K562 (cell line): ENCODE results near the gene TCTN3. TPM values are rescaled to one million over a fixed set of nuclear protein-coding genes. Genes with fewer than 3 reads are reported as not detected.
A peak's percentile ranks its signal among the peaks of the same experiment; 100 is the strongest.

ENCODE experiments used
- CBX8 ChIP-seq: fragments of 200-600 bp; sonication (generic); IDR thresholded peaks from 2 replicates; pipeline ENCODE4 v1.6.1; 2012; ENCODE audit warnings: borderline replicate concordance, mixed run types, low read depth, mild to moderate bottlenecking, moderate library complexity, mixed read lengths, low read length, control low read depth, inconsistent platforms; ENCODE audit not compliant: poor library complexity, severe bottlenecking; ENCODE audit errors: extremely low read depth
- CREB5 ChIP-seq: fragments of 250-450 bp; sonication (Bioruptor Pico); IDR thresholded peaks from 2 replicates; pipeline ENCODE4 v1.5.0; 2020; ENCODE audit warnings: mild to moderate bottlenecking
- GTF3C2 ChIP-seq: IDR thresholded peaks from 3 replicates; pipeline ENCODE4 v1.6.1; 2011; ENCODE audit warnings: borderline replicate concordance, mild to moderate bottlenecking, moderate library complexity; ENCODE audit not compliant: insufficient read length; ENCODE audit errors: extremely low read depth
- HMG20A ChIP-seq: fragments of 450-650 bp; formaldehyde crosslinking; conservative IDR thresholded peaks from 2 replicates; pipeline ENCODE4 v1.4.0; 2020; ENCODE audit warnings: mild to moderate bottlenecking, mixed read lengths
- KAT2B ChIP-seq: IDR thresholded peaks from one replicate; pipeline ENCODE4 v1.6.1; 2012; ENCODE audit warnings: low read depth, mild to moderate bottlenecking, control low read depth, inconsistent platforms, low read length, moderate library complexity
- NCOA4 ChIP-seq: fragments of 450-650 bp; IDR thresholded peaks from 2 replicates; pipeline ENCODE4 v1.6.1; 2018; ENCODE audit warnings: mild to moderate bottlenecking; ENCODE audit not compliant: partially characterized antibody
- NFXL1 ChIP-seq: fragments of 450-650 bp; formaldehyde crosslinking; IDR thresholded peaks from 2 replicates; pipeline ENCODE4 v1.4.0; 2021; ENCODE audit warnings: mild to moderate bottlenecking
- NR1H2 ChIP-seq: sonication (generic); formaldehyde crosslinking; IDR thresholded peaks from 2 replicates; pipeline ENCODE4 v1.4.0; 2020; ENCODE audit warnings: mild to moderate bottlenecking, missing genetic modification reagents
- TGIF2 ChIP-seq: sonication (generic); formaldehyde crosslinking; IDR thresholded peaks from 2 replicates; pipeline ENCODE4 v1.8.1; 2022; ENCODE audit warnings: mild to moderate bottlenecking, missing genetic modification reagents, moderate library complexity
- XRCC5 ChIP-seq: fragments of 200-400 bp; formaldehyde crosslinking; IDR thresholded peaks from 2 replicates; pipeline ENCODE4 v1.6.1; 2017; ENCODE audit warnings: low read depth, mild to moderate bottlenecking, low read length
- ZNF384 ChIP-seq: IDR thresholded peaks from 2 replicates; pipeline ENCODE4 v1.6.1; 2012; ENCODE audit warnings: low read depth, low read length, improper control_type of control experiment
- ZSCAN32 ChIP-seq: fragments of 450-650 bp; formaldehyde crosslinking; IDR thresholded peaks from 2 replicates; pipeline ENCODE4 v1.4.0; 2020; ENCODE audit warnings: mild to moderate bottlenecking, moderate library complexity
- polyA plus RNA-seq, 8 experiments: library from polyadenylated mRNA; depleted of rRNA in 4 of 8; stranded (reverse) in 5 of 8; unstranded in 3 of 8; fragments of >200 nt; fragmentation: Nextera tagmentation in 2 of 8; fragmentation: Illumina TruSeq in 1 of 8; extraction: Ambion mirVana in 2 of 8; extraction: Trizol in 1 of 8; gene quantifications; 2 replicates each; pipeline versions ENCODE4 v1.2.1 to v1.2.3, GENCODE V29; 2011 to 2014; ENCODE audit warnings: inconsistent platforms in 1 of 8, missing spikeins in 1 of 8
- total RNA-seq, 7 experiments: library from RNA; depleted of rRNA in 6 of 7; stranded (reverse); fragments of >200 nt in 6 of 7; fragmentation: Illumina TruSeq in 2 of 7; extraction: Trizol in 2 of 7; gene quantifications; 2 replicates each; pipeline versions ENCODE4 v1.2.1 to v1.2.3, GENCODE V29; 2011 to 2021; ENCODE audit warnings: low replicate concordance in 1 of 7
- TF ChIP-seq, protein P1 (sequence below): fragments of 450-650 bp; formaldehyde crosslinking; IDR thresholded peaks from 2 replicates; pipeline ENCODE4 v1.4.0; 2022; ENCODE audit warnings: mild to moderate bottlenecking, moderate library complexity
- TF ChIP-seq, protein P2 (sequence below): fragments of 150-350 bp; conservative IDR thresholded peaks from 2 replicates; pipeline ENCODE4 v1.6.1; 2014; ENCODE audit warnings: low read length
- TF ChIP-seq, protein P3 (sequence below): fragments of 450-650 bp; conservative IDR thresholded peaks from 2 replicates; pipeline ENCODE4 v1.6.1; 2016; ENCODE audit warnings: missing genetic modification characterization, low read depth, mild to moderate bottlenecking, control low read depth, missing compliant biosample characterization

TCTN3 gene
- total and polyA plus RNA-seq, 9 of the 15 experiments (the other 6 are each of a cell fraction or from before 2014, with no cell fraction given): 10.4 to 25.8 (median 16.3) TPM

- TF ChIP-seq, protein P1, sequence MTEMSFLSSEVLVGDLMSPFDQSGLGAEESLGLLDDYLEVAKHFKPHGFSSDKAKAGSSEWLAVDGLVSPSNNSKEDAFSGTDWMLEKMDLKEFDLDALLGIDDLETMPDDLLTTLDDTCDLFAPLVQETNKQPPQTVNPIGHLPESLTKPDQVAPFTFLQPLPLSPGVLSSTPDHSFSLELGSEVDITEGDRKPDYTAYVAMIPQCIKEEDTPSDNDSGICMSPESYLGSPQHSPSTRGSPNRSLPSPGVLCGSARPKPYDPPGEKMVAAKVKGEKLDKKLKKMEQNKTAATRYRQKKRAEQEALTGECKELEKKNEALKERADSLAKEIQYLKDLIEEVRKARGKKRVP (CRISPR knock-in tag): no peak
- TF ChIP-seq HMG20A (CRISPR knock-in tag) (no peak), NFXL1 (CRISPR knock-in tag) (no peak), GTF3C2 (no peak), ZSCAN32 (no peak), TGIF2 (CRISPR knock-in tag) (no peak), CREB5 (CRISPR knock-in tag) (no peak), KAT2B (no peak), CBX8 (no peak), NR1H2 (no peak), ZNF384 (peak; percentile 74; the same call in 1 of the 2 replicates), NCOA4 (no peak), XRCC5 (peak; percentile 86)
- TF ChIP-seq, protein P2, sequence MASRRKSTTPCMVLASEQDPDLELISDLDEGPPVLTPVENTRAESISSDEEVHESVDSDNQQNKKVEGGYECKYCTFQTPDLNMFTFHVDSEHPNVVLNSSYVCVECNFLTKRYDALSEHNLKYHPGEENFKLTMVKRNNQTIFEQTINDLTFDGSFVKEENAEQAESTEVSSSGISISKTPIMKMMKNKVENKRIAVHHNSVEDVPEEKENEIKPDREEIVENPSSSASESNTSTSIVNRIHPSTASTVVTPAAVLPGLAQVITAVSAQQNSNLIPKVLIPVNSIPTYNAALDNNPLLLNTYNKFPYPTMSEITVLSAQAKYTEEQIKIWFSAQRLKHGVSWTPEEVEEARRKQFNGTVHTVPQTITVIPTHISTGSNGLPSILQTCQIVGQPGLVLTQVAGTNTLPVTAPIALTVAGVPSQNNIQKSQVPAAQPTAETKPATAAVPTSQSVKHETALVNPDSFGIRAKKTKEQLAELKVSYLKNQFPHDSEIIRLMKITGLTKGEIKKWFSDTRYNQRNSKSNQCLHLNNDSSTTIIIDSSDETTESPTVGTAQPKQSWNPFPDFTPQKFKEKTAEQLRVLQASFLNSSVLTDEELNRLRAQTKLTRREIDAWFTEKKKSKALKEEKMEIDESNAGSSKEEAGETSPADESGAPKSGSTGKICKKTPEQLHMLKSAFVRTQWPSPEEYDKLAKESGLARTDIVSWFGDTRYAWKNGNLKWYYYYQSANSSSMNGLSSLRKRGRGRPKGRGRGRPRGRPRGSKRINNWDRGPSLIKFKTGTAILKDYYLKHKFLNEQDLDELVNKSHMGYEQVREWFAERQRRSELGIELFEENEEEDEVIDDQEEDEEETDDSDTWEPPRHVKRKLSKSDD: no peak; the same call in 1 of the 2 replicates
- TF ChIP-seq, protein P3, sequence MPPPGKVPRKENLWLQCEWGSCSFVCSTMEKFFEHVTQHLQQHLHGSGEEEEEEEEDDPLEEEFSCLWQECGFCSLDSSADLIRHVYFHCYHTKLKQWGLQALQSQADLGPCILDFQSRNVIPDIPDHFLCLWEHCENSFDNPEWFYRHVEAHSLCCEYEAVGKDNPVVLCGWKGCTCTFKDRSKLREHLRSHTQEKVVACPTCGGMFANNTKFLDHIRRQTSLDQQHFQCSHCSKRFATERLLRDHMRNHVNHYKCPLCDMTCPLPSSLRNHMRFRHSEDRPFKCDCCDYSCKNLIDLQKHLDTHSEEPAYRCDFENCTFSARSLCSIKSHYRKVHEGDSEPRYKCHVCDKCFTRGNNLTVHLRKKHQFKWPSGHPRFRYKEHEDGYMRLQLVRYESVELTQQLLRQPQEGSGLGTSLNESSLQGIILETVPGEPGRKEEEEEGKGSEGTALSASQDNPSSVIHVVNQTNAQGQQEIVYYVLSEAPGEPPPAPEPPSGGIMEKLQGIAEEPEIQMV (tag): no peak
Measured at GRCh38 chr10:95693668-95694534, at the start of gene TCTN3 (continued).
